ENCODE measurements around the gene RPTOR. TPM values are rescaled to one million over a fixed set of nuclear protein-coding genes. Genes with fewer than 3 reads are reported as not detected.

Gene RPTOR
- total RNA-seq, 1 donor from 2014 or later, result 19.6 TPM

DNA sequence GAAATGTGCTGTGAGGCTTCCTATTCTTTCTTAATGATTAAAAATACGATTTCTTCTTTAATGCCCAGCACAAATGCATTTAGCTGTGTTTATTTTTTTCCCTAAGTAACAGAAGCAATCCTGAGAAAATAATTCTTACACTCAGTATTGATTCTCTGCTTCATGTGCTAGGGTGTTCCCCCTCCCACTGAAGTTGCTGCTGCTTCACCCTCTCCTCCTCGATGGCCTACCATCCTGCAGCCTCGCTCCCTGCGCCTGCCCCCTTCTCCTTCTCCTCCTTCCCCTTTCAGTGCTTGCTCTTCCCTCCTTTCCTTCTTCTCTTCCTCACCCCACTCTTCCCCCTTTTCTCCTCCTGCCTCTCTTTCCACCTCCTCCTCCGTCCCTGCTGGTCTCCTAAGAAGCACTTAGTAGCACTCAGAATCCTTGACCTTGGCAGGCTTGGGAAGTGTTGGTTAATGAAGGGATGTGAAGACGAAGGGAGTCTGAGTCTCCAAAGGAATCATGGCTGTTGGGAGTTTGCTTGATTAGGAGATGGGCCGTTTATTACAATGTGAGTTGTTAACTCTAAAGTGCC lies 119.7 kb downstream of the RPTOR start:
- no peak for DNase-seq (ENCODE audit: low read depth, low spot score)

DNA sequence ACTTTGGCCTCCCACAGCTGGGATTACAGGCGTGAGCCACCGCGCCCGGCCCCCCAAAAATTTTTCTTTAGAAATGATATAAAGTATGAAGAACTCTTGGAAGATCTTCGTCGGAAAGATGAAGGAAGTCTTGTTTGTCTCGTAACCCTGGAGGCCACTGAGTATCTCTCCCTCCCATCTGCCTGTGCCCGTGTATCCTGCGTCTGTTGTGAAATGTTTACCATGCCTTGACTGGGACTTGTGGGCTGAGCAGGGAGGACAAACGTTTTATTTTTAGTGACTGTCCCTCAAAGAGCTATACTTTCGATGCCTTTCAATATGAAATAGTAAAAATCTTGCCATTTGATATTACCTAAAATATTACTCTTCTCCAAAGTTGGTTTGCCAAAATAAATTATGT lies 121.2 kb downstream of the RPTOR start:
- no peak for DNase-seq (ENCODE audit: low read depth, low spot score)

DNA sequence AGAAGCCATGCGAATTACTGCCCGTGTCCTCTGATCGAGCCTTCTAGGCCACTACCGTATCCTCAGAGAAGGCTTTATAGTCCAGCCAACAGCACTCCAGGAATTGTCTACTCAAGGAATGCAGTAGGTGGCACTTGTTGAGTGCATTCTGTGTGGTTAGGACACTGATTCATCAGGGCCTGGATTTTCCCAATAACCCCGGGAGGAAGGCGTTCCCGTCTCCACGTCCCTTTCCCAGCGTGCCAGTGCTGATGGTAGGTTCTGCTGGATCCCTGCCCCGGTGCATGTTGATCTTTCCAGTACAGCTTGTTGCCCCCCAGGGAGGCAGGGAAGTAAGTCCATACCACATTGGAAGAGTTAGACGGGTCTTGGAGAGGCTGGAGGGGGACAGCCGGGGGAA lies 122.2 kb downstream of the RPTOR start:
- DNase-seq (ENCODE audit: low read depth, low spot score), result no peak

DNA sequence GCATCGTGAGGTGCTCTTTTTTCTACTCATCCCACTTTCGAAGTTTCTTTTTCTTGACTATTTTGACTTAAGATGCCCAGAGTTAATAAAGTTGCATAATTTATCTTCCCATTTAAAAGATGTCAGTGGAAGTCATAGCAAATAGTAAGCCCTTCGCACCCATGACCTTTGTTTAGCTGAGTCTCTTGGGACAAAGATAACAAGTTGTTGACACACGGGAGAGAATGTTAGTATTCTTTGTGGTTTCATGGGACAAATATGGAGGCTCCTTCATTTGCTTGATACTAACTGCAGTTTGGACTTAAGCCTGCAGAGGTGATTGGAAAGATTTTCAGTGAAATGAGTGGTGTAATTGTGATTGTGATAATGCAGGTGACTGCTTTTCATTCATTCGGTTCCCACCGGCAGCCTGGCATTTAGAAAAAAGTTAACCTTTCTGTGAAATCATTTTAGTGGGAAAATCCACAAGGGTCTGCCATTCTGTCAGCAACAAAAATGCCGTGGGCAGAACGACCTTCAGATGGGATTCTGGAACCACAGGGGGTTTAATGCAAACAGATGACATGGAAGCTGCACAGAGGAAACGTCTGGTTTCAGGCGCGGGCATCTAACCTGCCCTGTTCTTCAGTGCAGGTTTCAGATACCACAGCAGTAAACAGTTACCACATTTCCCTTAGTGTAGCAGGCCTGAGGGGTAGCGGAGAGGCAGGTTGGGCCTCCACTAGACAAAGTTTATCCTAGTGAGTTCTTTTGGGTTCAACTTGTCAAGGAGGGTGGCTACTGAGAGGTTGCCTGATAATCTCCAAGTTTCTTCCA lies 123.0 kb downstream of the RPTOR start:
- no peak for DNase-seq (ENCODE audit: low read depth, low spot score)

DNA sequence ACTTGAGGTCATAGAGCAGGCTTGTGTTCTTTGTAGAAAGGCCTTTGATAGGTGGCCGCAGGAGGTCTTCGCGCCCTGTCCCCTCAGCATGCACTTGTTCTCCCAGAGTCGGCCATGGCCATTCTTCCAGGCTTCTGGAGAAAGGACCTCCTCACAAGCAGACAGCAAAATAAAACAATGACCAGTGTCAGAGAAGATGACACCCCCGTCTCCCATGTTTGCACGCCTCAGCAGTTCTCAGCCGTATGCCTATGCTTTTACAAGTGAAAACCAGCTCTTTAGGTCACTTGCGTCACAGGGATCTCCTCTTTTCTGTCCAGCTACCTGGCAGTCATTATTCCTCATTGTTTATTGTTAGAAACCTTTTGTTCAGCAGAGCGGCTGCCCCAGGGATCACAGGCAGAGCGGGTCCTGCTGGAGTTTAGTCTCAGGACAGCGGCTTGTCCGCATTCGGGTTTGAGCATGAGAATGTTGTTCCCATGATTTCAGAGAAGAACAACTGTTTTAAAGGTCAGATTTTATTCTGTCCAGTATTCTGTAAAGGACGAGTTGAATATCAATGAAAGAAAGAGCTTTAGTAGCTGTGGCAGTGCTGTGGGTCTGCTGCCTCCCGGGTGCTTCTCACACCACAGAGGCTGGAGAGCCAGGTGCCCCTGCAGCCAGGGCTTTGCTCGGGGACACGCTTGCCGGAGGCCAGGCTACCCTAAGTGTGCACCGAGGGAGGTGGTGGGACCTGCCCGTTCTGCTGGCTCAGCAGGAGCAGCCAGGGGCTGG lies 123.9 kb downstream of the RPTOR start:
- DNase-seq (ENCODE audit: low read depth, low spot score), result no peak

DNA sequence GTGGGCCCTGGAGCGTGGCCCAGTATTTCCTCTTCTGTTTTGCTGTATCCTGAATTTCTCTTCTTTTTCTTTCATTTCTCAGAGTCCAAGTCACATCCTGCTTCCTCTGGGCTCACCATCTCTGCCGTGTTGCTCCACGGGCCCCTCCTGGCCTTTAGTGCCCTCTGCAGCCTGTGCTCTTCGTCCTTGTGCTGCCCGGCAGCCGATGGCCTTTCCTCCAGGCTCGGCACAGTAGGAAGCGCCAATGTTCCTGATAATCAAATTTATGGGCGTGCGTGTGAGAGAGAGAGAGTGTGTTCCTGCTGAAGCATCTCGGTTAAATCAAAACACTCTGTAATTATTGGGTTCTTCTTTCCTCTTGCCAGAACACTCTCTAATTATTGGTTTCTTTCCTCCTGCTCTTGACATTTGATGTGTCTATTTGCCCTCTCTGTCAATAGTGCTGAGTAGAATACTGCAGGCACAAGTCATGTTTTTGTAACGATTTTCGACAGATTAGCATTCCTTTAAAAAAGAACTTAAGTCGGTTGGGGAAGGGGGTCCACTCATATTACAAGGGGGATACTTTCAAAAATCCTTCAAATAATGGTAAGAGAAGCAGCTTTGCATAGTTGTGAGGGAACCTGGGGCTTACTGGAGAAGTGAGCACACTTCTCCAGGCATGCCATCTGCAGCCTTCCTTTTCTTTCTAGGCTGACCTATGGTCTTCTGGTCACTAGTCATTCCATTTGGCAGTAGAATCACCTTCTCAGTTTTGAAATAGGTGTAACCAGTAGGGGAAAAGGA lies 126.6 kb downstream of the RPTOR start:
- no peak for DNase-seq (ENCODE audit: low read depth, low spot score)

DNA sequence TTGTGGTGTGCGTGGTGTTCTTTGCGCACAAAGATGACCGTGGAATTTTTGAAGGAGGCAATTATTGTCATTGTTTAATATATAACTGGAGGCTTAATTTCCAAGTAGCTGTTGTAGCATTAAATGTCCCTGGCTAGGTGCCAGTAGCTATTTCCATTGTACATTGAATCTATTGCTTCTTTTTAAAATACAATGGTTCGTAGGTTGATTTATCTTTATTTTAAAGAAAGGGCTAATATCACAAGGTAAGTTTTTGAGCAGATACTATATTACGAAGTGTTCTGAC lies 127.1 kb downstream of the RPTOR start:
- no peak for DNase-seq (ENCODE audit: low read depth, low spot score)

DNA sequence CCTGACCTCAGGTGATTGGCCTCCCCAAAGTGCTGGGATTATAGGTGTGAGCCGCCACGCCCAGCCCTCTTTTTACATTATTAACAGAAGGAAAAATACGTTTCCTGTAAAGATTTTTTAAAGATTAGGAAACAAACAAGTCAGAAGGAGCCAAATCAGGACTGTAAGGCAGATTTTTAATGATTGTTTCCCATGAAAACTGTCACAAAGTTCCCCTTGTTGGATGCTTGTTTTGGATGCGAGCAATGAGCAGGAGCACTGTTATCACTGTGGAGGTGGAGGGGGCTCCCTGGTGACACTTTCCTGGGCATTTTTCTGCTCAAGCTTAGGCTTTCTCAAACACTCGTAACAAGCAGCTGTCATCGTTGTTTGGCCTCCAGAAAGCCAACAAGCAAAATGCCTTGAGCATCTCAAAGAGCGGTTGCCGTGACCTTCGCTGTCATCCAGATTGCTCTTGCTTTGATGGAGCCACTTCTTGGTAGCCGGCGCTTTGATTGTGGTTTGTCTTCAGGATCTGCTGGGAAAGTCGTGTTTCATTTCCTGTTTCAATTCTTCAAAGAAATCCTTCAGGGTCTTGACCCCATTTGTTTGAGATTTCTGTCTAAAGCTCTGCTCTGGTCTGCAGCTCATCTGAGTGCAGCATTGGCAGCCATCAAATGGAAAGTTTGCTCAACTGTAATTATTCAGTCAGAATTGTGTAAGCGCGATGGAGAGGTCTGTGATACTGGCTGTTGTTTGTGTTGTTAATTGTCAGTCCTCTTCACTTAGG lies 128.7 kb downstream of the RPTOR start:
- DNase-seq (ENCODE audit: low read depth, low spot score), result peak; percentile 11

DNA sequence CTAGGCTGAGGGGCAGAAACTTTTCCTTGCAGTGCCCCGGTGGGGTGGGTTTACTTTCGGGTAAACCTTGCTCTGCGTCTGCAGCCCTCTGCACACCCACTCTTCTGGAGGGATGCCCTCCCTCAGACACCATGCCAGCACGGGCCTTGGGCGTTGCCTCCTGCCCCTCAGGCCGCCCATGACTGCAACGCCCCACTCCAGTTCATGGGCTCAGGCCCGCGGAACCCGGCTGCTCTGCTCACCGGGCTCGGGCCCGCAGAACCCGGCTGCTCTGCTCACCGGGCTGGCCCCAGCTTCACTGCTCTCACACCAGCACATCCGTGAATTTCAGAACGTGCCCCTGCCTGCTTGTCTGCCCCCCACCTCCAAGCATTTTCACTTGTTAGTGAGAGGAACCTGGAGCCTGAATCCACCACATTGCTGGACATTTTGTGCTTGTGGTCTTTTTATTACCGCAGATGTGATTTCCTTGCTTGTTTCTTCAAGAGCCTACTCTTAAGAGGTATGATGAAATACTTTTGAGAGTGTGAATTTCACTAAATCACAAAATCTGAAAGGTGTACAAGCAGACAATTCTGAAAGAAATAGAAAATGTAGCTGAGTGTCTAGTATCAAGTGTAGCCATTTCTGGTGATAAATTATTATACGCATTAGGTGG lies 130.9 kb downstream of the RPTOR start:
- DNase-seq (ENCODE audit: low read depth, low spot score), result no peak

DNA sequence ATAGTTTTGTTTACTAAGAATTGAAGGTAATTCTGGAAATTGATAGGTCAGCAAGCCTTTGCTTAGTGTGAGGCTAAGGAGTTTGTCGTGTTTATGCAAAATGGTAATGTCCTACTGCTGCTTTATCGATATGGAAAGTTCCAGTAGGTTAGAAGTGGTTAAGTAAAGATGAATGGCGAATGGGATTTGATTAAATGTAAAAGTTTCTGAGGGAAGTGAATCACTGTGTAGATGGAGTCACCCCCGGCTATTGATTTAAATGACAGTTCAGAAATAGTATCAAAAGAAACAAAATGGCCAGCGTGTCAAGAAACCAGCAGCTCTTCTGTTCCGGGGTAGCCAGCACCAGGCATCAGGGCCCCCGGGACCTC lies 131.4 kb downstream of the RPTOR start:
- DNase-seq (ENCODE audit: low read depth, low spot score), result no peak

DNA sequence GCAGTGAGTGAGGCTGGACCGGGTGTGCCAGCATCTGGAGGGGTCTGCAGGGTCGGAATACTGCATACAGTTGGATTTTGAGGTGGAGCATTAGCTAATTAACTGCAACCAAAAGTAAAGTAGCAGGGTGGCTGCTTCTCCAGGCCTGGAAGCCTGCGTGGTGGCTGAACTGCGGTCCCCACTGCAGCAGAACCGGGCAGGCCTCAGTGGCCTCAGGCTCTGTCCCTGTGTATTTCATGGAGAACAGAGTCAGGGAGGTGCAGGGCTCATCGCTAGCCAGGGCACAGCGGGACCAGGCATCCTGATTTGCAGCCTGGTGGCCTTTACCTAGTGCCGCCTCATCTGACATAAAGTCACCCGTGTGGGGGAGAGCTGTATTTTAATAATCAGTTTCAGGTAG lies 131.9 kb downstream of the RPTOR start:
- DNase-seq (ENCODE audit: low read depth, low spot score), result no peak

DNA sequence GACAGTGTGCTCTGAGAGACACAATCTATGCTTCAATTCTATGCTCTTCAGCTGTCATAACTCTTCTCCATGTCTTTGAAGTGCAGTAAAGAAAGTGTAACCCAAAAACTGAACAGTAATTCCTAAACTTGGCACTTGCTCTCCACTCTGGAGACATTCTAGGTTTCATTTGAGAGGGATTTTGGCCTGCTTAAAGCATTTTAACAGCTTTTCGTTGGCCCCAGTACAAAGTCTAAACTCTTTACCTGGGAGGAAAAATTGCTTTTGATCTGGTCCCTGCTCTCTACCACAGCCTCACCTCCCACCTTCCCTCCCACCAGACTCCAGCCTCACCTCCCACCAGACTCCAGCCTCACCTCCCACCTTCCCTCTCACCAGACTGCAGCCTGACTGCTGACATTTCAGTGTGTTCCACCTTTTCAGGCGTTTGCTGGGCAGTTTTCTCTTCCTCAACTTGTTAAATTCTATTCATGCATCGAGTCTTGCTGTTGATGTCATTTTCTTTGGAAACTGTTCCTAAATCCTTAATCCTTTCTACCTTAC lies 132.6 kb downstream of the RPTOR start:
- DNase-seq (ENCODE audit: low read depth, low spot score), result no peak

DNA sequence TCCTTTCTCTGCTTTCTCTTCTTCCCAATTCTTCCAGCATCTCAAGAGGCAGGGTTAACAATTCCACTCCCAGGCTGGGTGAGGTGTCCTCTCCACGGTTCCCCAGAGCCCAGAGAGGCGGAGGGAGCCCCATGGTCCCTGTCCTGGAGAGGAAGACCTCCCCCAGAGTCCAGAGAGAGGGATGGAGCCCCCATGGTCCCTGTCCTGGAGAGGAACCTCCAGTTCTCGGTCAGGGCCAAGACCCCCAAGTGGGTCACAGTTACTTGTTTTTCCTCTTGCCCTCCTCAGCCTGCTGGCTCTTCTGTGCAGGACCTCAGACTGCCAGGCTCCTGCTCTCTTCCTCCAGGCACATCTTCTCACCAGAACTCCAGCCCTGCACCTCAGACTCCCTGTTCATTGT lies 135.2 kb downstream of the RPTOR start:
- no peak for DNase-seq (ENCODE audit: low read depth, low spot score)

DNA sequence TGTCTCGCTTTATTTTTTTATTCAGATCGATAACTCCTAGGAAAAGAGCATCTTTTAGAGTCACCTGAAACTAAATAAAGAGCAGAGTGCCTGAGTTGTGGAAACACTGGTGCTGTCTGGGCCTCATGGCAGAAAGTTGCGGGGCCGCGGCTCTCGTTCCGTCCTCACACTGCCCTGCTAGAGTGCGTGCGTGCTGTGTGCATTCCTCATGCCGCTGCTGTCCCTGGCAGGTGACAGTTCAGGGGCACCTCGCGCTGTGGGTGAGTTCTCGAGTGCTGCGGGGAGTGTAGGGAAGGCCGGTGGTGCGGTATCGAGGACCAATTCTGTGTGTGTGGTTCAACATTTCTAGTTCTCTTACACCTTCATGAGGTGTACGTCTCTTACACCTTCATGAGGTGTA lies 136.6 kb downstream of the RPTOR start:
- no peak for DNase-seq (ENCODE audit: low read depth, low spot score)

DNA sequence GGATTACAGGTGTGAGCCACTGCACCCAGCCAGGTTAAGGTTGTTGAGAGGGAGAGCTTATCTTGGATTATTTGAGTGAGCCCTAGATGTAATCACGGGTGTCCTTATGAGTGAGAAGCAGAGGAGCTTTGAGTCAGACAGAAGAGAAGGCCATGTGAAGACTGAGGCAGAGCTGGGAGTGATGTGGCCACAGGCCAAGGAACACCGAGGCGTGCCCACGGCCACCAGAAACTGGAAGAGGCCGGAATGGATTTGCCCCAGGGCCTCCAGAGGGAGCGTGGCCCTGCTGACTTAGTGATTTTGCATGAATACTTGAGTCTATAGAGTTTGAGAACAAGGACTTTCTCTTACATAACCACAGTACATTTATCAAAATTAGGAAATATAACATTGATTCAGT lies 137.7 kb downstream of the RPTOR start:
- no peak for DNase-seq (ENCODE audit: low read depth, low spot score)

DNA sequence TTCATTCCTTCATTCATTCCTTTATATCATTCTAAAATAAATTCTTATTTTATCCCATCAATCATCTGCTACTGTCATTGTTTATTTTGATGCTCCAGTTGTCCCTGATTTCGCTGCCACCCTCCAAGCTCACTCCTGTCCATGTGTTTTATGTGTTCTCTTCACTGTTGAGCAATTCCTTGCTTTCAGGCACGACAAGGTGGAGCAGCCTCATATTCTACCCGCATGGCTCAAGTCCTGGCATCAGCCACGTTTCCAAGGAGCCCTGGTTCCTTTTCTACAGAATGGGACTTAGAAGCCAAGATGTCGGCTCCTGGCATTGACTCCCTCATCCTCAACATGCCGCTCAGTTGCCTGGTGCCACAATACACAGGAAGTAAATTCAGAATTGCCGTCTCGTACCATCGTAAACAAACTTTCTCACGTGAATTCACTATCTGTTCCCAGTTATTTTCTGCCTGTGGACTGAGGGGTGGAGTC lies 139.0 kb downstream of the RPTOR start:
- DNase-seq (ENCODE audit: low read depth, low spot score), result no peak

DNA sequence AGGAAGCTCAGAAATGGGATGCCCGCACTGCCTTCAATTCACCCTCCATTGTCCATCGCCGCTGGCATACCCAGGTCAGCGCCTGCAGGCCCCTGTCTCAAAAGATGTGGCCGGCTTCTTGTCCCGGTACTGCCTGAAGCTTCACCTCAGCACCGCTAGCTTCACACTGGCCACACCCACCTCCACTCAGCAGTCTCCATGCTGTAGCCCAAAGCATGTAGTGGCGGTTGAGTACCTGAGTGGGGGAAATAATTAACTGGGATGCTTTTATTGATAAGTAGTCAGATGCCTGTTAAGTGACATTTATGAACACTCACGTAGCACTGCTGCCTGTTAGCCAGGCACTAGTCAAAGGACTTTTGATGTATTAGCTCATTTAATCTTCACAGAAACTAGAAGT lies 143.2 kb downstream of the RPTOR start:
- DNase-seq (ENCODE audit: low read depth, low spot score), result no peak

DNA sequence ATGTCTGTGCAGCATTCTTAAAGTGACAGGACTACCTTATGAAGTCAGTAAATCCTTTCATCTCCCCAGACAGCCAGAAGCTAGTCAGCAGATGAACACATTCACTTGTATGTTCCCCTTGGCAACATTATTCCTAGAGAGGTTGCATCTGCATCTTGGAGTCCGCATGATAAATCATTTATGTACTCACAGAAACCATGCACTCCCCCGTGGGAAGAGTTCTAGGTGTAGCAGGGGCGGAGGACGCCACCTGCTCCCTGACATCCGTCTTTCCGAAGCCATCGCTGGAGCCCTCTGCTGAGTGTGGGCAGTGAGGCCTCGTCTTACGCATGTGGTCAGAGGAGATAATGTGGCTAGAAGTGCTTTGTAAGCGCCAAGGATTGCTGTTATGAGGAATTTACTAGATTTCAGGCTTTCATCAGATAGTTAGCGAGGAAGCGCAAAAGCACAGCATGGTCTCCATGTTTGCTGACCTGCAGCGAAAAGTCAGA lies 144.5 kb downstream of the RPTOR start:
- no peak for DNase-seq (ENCODE audit: low read depth, low spot score)

DNA sequence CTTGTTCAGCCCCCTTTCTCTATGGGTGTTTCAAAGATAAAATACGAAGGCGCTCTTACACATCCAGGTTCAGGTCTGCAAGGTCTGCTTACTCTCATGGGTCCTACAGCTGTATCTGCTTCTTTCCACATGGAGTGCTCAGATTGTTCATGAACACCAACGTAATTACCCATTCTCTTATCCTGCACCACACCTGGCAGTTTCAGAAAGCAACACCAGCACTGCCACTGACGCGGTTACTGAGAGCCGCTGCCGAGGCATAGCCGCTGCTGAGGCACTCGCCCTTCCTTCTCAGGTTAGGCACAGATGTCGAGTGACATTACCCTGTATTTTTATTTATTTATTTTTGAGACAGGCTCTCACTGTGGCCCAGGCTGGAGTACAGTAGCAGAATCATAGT lies 147.1 kb downstream of the RPTOR start:
- no peak for DNase-seq (ENCODE audit: low read depth, low spot score)

DNA sequence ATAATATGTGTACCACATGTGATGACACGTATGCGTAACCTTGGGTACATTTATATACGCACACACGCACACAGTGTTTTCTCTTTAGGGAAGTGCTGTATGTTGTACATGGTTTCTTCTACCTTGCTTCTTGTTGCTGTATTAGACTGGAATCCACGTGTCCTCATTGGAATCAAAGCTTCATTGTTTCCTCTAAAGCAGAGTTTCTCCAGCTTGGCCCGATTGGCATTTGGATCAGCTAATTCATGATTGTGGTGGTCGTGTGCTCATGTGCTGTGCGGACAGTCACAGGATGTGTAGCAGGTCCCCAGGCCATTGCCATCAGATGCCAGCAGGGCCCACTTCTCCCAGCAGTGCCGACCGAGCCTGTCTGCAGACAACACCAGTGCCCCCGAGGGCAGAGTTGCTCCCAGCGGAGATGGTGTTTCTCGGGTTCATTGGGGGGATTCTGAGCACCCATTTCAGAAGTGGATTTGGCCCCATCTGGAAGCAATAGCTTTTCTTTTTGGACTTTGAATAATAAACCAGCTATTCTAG lies 148.4 kb downstream of the RPTOR start:
- no peak for DNase-seq (ENCODE audit: low read depth, low spot score)
